GM21737 (cell line): ENCODE results near the gene AXDND1.

Experiments used
- ATAC-seq: cut with Tn5 transposase; IDR thresholded peaks from one replicate; pipeline ENCODE4 v1.9.1; 2021; ENCODE audit warnings: mild to moderate bottlenecking, moderate library complexity; ENCODE audit not compliant: unreplicated experiment

AXDND1 gene

DNA sequence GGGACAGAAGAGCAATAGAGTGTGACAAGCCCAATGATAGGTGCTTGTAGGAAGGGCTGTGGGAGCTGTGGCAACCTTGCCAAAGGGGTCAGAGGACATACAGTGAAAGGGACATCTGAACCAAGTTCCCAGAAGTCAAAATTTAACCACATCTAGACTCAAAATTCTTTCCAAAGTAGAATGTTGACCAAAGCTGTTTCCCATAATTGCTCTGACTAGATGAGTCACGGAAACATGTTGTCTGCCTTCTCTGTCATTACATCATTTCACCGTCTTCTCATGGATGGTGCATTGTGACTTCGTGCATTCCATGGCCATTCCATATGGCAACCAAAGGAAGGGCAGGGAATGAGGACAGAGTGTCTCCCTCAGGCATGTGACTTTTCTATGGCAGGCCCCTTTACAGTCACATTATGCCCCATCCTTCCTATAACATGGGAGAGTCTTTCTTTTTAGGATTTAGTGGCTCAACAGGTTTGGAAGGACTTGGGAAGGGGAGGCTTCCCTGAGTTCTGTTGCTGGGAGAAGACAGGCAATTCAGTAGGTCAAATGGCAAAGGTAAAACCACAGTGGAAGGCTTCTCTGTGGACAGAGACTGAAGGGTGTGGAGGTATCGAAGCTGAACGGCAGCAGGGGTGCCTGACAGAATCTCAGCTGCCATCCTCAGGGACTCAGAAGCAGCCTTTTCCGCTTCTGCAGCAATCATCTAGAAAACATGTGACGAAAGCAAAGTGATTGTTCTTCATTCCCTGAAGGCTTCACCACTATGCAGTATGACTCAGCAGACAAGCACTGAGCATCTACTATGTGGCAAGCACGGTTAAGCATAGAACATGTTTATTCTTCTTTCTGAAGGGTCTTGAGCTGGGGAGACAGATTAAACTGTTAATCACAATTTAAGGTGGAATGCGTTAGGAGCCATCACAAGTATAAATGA lies 185.2 kb downstream of the AXDND1 start:
- no peak for ATAC-seq

DNA sequence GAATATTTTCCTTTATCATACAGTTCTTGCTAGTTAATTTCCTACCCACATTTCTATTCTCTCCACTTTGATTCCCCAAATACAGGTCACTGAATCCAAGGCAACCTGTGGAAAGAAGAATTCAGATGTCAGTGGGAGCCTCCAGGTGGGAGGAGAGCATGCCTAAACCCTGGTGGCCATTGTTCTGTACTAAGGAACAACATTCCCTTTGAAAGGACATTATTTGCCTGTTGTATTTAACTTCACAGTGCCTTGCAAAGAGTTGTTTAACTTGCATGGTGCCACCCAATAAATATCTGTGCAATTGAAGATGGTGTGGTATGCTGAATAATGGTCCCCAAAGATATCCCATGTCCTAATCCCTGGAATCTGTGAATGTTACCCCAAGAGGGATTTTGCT lies 188.7 kb downstream of the AXDND1 start:
- ATAC-seq = no peak

DNA sequence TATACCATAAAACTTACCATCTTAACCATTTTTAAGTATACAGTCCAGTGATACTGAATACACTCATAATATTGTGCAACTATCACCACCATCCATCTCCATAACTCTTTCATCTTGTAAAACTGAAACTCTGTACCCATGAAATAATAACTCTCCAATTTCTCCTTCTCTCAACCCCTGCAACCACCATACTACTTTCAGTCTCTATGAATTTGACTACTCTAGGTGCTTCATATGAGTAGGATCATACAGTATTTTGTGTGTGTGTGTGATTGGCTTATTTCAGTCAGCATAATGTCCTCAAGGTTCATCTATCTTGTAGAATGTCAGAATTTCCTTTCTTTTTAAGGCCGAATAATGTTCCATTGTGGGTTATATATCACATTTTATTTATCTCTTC lies 192.3 kb downstream of the AXDND1 start:
- no peak for ATAC-seq

DNA sequence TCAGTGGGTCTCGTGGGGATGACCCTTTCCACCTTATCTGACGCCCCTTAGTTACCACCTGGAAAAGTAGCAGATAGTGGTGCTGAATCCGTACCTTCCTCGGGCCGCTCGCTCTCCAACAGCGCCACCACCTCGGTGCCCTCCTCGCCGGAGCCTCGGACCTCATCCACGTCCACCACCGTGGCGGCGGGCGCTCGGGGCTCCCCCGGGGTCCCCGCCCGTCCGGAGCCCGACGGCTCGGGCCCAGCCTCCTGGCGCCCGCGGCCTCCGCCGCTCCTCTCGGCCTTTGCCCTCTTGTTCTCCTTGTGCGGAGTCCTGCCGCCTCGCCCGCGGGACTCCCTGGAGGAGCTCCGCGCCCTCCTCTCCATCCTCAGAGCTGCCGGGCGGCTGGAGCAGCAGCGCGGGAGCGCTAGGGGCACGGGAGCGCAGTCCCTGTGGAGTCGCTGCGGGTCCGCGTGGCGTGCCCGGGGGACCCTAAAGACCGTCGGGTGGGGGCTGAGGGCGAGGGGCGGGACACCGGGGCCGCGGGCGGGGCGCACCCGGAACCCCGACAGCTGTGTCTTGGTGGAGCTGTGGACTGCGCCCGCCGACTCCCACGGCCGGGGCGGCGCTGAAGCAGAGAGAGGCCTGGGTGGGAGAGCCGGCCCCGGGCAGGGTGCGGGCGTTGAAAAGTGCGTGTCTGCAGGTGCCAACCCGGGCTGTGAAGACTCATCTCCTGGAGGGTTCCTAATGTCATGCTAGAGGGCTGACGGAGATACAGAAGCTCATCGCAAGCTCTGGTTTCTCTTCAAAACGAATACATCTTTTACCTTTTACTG lies 209.9 kb downstream of the AXDND1 start, which contains the start of gene NPHS2:
NPHS2 (minus strand) TSS at position 452 of the 818 bp plus-strand sequence; CDS start at position 368, 84 bp downstream.
- ATAC-seq = no peak

DNA sequence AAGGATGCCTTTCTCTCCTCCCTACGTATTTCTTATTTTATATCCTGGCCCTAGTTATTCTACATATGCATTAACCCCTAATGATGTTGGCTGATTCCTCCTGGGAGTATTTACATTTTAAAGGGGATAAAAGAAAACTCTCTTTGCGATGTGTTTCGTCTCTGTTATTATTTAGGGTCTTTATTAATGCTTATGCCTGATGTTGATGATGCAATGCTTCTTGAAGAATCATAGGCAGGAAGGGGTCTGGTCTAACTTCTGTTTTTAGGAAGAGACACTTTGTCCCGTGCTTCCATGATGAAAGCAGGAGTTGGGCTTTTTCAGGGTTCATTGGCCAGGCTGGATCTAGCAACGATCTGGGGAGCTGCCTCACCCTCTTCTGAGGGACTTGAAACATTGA lies 210.7 kb downstream of the AXDND1 start:
- no peak for ATAC-seq

DNA sequence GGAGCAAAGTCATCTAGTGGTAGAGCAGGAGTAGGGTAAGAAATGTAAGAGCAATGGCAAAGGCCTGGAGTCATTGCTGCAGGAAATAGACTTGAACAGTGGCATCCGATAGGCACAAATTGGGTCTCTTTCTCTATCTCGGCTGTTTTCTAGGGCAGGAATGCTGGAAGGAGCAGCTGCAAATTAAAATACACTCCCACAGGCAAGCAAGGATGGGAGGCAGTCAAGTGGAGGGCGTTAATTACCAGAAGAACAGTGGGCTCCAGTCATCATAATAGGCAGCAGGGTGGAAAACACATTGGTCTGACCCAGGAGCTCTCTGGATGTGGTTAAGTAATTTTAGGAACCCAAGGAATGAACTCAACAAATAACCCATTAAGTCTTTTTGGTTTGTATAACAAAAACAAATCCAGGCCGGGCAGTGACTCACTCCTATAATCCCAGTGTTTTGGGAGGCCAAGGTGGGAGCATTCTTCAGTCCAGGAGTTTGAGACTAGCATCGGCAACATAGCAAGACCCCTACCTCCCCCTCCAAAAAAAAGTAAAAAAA lies 218.1 kb downstream of the AXDND1 start:
- no peak for ATAC-seq

DNA sequence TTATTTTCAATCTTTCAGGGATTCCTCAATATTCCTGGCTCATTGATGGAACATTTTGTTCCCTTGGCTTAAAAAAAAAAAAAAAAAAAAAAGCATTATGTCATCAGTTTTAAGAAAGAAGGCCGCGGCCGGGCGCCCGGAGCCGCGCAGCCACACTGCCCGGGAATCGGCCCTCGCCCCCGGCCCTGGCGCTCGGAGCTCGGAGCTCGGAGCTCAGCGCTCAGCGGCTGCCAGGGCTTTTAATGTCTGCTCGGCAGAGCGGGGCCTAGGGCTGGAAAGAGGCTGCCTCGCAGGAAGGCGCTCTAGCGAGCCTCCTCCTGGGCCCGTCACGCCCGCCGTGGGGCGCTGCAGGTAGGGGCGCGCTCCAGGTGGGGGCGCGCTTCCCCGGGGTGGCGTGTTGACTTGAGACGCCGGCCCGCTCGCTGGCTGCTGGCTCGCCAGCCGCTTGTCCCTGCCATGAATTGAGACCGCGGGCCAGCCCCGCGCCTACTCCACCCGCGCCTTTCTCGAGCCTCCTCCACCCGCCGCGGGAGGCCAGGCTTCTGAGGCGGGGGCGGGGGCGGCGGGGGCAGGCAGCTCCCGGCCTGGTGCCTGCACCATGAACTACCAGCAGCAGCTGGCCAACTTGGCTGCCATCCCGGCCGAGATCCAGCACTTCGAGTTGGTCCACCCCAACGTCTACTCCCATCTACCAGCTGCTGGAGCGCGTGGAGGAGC lies 220.5 kb downstream of the AXDND1 start:
- no peak for ATAC-seq

DNA sequence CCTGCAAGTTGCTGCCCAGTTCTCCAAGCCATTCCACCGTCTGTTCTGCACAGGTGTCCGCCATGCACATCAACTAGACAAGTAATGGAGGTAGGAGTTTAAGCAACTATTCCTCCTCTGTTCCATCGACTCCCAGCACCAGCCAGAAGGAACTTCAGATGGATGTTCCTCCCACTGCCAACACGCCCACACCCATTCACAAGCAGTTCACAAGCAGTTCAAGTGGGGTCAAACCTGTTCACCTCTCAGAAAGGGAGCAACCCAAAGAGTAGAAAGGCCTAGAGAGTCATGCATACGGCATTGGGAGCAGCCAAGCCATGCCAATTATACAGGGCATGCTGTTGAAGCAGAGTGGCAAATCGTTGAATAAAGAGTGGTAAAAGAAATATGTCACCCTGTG lies 221.6 kb downstream of the AXDND1 start:
- no peak for ATAC-seq

DNA sequence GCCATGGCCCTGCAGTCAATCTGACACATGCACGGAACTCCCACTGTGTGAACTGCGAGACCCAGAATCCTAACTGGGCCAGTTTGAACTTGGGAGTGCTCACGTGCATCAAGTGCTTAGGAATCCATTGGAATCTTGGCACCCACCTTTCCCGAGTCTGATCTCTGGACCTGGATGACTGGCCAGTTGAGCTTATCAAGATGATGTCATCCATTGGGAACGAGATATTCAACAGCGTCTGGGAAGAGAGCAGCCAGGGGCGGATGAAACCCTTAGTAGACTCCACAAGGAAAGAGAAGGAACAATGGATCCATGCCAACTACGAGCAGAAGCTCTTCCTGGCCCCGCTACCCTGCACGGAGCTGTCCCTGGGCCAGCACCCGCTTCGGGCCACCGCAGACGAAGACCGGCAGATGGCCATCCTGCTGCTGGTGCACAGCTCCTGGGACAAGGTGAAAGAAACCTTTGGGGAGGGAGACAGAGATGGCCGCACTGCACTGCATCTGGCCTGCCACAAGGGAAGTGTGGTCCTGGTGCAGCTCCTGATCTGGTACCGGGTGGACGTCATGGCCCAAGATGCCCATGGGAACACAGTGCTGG lies 222.8 kb downstream of the AXDND1 start:
- ATAC-seq = no peak

DNA sequence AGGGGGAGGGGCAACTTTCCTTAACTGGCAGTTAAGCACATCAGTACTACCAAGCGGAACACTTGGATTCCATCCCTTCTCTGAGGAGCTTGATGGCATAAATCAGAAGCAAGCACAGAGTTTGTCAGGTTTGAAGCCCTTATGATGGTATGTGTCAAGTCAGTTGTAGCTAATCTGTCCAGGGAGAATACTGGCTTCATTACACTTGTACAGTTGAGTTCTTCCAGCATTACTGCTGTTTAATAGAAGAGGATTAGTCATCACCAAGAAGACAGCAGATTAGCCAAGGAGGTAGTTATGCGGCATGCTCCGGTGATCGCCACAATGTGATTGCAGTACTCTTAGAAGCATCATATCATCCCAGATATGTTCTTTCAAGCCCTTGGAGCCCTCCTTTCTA lies 223.7 kb downstream of the AXDND1 start:
- ATAC-seq = no peak

DNA sequence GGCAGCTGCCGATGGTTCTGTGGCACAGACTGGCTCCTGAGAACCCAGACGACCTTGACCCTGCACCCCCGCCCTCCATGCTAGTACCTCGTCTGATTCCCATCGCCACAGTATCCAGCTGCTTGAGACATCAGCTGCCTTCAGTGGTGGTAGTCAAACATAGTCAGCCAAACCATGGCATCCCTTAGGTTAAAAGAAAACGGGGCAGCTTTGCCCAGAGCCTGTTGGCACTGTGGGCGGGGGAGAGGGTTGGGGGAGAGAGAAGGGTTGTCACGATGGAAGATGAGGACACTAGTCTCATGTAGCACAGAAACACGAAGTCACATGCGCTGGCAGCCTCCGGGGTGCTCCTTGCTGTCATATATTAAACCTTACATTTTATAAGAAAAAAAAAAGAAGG lies 224.9 kb downstream of the AXDND1 start:
- ATAC-seq = no peak

DNA sequence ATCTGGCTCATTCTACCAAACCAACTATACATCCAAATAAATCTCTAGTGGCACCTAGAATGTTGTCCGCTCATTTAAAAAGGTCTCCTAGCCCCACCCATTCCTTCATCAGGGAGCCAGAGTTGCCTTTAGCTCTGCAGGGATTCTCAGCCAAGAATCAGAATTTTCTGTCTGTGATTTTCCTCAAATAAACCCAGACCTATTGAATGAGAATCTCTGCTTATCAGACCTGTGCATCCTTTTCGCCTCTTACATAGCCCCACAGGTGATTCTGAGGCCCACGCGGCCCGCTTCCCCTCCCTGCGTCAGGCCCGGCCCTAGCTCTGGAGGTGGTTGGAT lies 225.5 kb downstream of the AXDND1 start:
- ATAC-seq = no peak

DNA sequence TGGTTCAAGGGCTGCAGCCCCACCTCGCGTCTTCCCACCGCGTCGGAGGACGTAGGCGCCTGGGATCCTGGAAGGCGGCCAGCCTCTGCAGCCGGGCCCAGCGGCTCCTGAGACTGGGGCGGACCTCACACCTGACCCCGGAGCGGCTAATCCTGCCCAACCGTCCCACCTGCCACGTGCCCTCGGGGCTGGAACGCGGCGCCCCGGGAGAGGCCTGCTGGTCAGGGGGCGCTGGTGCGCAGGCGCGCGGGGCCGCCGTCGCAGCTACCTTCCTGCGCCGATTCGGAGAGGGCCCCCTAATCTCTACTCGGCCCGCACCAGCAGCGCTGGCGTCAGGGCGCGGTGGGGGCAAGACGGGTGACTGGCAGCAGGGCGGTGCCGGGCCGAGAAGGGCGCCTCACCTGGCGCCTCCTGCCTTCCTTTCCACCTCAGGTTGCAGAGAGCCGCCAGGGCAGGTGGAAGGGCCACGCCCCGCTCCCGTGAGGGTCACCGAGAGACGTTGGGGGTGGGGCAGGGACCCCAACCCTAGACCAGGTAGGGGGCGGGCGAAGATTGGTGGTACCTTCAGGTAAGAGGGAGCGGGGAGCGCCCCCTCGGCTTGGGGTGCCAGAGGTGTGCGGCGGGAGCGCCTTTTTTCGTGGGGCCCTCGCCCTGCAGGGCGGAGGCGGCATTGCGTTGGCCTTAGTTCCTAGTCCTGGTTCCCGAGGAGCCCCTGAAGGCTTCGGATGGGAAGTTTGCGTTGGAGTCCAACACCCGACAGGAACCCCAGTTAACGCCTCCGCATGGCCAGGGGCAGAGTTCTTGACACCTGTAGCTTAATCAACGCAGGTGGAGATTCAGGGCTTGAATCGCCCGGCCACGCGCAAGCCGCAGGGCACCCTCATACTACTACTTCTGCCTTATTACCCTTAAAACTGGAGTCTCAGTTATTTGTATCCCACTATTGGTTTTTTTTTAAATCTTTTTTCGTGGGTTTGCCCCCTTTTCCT lies 226.1 kb downstream of the AXDND1 start, which contains the start of gene TDRD5:
TDRD5 (plus strand) TSS at position 241 of the 989 bp plus-strand sequence. CDS start 784 bp downstream, outside the sequence.
- no peak for ATAC-seq

DNA sequence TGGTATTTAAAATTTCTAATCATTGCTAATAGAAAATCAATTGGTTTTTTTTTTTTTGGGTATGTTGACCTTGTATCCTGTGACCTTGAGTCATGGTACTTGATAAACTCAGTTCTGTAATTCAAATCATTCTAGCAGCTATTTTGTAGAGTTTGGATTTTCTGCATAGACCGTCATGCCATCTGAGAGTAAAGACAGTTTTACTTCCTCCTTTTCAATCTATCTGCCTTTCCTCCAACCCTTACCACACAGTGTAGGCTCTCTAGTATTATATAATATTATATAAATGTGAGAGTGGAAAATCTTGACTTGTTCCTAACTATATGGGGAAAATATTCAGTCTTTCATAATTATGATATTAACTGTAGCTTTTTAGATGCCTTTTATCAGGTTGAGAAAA lies 232.9 kb downstream of the AXDND1 start:
- ATAC-seq = no peak

DNA sequence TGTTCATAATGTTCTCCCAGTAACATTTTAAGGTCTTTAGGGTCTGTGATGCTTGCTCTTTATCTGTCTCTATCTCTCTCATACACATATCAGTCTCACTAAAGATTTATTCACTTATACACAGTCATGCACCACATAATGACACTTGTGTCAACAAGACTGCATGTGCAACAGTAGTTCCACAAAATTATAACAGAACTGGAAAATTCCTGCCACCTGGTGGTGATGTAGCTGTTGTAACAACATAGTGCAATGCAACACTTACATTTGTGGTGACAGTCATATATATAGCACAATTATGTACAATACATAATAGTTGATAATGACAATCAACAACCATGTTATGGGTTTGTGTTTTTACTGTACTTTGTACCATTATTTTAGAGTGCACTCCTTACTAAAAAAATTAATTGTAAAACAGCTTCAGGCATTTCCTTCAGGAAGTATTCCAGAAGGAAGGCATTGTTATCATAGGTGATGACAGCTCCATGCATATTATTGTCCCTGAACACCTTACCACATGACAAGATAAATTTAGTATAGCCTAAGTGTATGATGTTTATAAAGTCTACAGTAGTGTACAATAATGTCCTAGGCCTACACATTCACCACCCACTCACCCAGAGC lies 234.0 kb downstream of the AXDND1 start:
- no peak for ATAC-seq

DNA sequence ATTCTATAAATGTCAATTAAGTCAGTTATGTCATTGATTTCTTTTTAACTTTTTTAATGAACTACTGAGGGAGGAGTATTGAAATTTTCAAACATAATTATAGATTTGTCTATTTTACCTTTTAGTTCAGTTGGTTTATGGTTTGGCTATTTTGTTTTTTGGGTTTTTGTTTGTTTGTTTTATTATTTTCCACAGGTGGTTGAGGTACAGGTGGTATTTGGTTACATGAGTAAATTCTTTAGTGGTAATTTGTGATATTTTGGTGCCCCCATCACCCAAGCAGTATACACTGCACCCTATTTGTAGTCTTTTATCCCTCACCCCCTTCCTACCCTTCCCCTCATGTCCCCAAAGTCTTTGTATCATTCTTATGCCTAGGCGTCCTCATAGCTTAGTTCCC lies 235.3 kb downstream of the AXDND1 start:
- no peak for ATAC-seq
